H4 (cell line): ENCODE data around the gene FAF1. TPM values are rescaled to one million over a fixed set of nuclear protein-coding genes. Genes with fewer than 3 reads are reported as not detected.

ENCODE experiments used
- DNase-seq: peaks from one replicate; pipeline ENCODE4 v3.0.0-alpha.2; 2015; ENCODE audit warnings: low spot score
- total RNA-seq: library from RNA; depleted of rRNA; stranded (reverse); fragments of >200 nt; shearing (Covaris generic); gene quantifications from 2 replicates; pipeline ENCODE4 v1.2.3, GENCODE V29; 2014

The FAF1 gene
- total RNA-seq, 1 experiment from 2014 or later = 91.9 TPM

DNA sequence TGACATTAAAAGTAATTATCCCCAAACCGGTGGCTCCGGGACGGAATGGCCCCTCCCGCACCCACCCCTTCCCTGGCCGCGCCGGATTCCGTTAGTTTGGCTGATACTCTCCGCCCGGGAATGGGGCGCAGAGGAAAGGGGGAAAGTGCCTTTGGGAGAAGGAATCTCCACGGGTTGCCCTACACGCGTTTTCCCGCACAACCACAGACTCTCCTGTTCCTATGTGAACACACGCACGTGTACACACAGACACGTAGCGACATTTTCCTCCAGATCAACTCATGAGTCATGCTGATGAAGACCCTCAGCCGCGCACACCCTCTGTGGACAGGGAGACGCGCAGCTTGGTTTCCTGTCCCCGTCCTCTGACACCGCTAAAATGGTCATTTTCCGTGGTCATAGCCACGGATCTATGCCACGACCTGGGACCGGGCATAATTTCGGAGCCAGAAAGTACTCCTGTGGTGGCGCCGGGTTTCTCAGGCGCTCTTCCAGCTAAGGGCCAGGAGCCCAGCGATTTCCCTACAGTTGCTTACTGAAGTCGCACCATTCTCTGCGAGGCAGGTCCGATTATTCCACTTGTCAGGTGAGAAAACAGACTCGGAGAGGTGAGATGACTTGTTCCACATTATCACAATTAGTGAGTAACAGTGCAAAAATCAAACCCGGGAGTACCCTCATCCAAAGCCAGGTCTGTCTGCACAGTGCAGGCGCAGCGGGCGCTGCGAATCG is 532.8 kb downstream of the FAF1 start:
- no peak for DNase-seq

DNA sequence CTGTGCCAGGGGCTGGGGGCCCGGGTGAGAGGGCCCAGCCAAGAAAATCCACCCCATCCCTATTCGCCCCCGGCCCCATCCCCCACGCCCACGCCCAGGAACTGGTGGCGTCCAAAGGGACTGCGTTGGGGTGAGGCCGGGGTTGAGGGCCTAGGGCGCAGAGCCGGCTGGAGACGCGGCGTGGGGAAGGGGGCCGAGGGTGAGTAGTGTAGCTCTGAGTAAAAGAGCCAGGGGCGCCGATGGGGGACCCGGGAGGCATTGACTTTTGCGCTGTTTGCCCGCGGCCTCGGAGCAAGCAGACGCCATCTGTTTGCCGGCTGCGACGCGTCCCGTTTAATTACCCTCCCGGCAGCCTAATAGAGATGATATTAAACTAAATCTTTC is 533.4 kb downstream of the FAF1 start:
- DNase-seq = no peak

DNA sequence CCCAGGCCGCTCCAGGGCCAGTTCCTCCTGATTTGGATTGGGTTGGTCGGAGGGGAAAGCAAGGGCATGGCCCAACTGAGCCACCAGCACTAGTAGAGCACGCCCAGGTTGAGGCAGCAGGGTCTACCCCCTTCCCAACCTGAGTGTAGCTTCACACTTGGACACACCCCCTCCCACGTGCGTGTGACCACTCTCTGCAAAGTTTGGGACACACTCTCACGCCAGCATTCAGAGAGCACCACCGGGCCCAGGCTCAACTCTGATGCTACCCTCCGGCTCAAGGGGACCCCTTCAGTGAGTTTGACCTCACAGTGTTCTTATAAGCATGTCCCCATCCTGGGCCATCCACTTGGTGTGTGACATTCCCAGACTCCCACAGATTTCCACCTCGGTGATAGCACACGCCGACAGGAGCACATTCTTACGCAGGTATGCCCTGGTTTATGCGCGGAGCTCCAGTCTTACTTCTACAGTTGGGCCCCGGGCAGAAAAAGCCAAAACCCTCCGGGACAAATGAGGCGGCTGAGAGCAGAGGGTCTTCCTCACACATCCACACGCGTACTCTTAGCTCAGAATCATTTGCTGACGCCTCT is 533.9 kb downstream of the FAF1 start:
- no peak for DNase-seq

DNA sequence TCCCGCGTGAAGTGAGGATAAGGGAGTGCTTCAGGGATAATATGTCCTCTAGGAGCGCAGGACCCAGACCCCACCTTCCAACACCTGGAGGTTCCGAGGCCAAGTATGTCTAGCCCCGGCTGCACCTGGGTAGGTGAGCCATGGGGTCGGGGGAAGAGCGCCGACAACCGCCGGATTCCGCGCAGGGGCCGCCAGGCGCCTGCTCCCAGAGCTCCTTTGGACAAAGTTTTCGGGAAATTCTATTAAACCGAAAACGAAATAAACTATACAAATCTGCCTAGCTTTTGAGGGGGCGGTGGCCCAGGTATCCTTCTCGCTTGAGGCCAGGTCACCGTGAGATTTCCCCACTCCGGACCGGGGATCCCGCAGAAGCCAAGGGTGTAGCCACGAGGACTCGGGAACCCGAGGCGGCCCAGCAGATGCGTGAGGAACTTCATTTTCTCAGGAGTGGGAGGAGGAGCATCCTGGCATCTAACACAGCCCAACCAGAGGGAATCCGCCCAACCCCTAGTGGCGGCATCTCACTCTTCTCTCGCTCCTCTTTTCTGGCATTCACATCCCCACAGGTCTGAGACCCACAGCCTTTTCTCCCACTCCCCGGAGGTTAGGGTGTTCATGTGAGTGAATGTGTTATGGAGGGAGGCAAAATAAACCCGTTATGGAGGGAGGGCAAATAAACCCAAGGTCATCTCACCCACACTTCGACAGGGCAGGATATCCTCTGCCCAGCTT is 534.5 kb downstream of the FAF1 start:
- DNase-seq = no peak

DNA sequence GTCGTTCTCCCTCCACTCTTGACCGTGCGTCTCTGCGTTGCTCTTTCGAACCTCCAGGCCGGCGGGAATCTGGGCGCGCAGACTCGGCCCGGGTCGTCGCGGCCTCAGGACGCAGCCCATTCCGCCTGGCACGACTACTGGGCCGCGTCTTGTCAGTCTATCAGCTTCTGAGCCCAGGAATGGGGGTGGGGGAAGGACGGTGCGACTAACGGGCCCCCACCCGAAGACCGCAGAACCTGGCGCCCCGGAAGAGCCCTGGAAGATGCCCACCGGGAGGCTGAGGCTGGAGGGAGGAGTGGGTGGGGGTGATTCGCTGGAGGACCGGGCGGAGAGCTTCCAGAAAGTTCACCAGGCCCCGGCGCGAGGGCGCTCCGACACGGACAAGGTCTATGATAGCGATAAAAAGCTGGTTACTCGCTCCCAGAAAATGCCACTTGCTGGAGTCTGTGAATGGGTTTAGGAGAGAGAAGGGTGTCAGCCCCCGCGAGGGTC is 535.1 kb downstream of the FAF1 start:
- DNase-seq = no peak

DNA sequence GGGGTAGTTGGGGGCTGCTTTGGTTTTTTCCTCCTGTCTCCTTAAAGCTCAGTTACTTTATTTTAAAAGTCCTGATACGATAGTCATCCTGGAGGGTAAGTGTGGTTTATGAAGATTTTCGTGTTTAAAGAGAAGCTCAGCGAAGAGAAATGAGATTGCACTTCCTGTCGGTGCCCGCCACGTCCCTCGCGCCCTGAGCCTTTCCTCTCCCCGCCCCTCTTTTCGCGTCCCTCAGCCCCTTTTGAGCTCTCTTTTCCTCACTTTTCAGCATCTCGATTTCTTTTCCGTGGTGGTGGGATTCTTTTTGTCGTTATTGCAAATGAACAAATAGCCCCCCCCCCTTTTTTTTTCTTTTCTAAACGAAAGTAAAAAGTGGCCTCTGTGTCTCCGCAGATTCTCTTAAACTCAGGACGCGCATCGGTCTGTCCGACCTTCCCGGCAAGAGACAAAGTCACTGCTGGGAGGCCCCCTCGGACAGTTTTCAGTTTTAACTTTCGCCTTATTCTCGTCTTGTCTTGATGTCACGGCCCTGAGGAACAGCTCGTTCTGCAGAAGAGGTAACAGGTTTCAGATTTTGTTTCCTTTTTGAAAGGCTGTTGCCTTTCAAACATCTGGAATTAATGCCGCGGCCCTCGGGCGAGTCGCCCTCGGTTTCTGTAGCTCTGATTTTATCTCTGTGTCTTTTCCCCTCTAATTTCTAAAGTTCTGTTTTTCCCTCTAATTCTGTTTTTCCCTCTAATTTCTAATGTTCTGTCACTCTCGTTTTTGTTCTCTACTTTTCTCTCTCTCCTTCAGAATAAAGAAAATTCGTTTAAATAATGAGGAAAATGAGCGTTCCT is 535.8 kb downstream of the FAF1 start:
- DNase-seq = peak; percentile 31

DNA sequence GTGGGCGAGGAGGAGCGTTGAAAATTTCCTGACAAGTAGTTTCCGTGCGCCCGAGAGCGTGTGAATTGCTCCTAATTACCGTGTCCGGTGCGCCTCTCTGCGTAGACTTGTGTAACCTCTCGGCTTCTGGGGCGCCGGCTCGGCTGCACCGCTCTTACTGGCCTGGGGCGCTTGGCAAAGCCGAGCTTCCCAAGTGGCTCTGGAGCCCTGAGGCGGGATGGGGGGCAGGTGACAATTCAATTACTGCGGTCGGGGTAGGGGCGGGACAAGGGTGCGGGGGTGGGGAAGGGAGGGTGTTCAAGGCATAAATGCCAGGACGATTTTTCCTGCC is 536.4 kb downstream of the FAF1 start:
- DNase-seq = peak; percentile 65

DNA sequence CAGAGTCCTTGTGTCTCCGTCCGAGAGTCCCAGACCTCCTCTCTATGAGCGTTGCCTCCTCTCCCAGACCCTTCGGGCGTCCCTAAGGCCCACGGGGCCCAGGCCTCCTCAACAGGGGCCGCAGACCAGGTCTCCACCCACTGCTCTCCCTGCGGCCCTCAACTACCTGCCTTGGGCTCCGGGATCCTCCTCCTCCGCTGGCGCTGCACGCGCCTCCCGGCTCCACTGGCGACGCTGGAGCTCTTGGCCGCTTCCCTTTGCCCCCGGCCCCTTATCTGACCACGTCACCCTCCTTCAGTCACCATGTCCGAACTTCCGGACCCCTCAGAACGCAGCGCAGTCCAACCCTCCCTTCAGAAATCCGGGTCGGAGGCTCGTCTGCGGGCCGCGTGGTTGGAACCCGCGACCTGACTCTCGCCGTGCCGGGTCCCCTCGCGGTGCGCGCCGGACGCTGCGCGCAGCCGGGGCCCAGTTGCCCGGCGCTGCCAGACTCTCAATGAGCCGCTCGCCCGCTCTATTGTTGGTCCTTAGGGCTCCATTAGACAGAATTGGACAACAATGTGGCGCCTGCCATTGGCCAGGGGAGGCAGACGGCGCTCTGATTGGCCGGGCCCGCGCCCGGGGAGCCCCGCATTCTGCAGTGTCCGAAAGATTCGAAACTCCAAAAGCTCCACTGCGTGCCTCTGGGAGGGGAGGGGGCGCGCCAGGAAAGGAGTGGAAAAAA is 537.0 kb downstream of the FAF1 start, which contains the start of gene DMRTA2:
DMRTA2 (minus strand) TSS at position 498 of the 724 bp plus-strand sequence. CDS start 1,907 bp downstream, outside the sequence.
- peak; percentile 66 for DNase-seq

DNA sequence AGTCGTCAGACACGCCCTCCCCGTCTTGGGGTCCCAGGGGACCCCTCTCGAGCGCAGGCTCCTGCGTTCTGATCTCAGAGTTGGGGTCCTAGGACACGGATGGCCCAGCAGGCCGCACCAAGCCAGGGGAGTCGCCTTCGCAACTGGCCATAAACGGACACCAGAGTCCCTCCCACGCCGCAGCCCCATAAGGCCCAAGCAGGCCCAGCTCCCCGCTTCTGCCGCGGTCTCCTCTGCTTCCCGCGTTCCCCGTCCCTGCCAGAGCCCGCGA is 537.5 kb downstream of the FAF1 start:
- no peak for DNase-seq

DNA sequence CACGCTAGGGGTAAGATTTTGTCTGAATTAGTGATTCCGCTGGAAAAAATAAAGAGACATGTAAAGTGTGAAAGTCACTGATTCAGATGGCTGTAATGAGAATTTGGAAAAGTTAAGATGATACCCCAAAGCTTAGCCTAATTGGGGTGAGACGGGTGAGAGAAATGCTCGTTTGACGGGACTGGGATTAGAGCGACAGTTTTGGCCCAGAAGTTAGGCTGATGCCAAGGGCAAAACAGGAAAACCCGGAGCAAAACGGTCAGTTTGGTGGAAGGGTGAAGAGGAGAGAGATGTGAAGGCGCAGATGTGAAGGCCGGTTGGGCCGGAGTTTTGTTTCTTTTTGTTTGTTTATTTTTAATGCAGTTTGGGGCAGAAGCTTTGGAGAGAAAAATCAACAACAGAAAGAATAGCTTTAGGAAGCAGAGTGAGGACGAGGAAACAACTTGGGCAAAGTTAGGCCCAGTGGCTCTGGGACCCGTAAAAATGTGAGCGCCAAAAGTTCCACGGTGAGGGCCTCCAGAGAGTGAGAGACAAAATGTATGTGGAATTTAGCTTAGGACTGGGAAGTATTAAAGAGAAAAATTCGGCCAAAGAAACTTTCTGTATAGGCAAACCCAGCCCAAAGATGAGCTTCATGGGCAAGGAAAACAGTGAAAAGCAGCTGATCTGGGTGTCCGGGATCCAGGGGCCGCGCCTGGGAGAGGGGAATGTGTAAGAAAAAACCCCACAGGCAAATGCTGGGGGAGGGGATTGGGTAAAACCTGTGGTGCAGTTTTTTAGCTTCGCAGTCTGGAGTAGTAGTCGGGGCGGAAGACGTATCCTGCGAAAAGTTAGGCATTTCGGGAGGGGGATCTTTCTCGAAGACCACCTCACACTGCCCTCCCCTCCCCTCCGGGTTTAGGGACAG is 538.0 kb downstream of the FAF1 start:
- DNase-seq = no peak

DNA sequence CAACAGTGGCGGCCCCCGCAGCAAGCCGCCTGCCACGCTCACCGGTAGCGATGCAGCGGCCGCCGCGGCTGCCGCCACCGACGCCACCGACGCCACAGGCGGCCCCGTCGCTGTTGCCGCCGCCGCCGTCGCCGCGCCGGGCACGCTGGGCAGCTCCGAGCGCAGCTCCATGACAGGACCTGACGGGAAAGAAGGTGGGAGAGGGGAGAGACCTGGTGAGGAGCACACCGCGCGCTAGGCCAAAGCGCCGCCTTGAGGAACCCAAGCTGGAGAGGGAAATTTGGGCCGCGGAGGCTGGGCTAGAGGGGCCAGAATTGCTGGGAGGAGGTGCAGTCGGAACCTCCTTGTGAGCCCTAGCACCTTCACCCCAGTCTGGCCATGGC is 538.7 kb downstream of the FAF1 start:
- DNase-seq = no peak

DNA sequence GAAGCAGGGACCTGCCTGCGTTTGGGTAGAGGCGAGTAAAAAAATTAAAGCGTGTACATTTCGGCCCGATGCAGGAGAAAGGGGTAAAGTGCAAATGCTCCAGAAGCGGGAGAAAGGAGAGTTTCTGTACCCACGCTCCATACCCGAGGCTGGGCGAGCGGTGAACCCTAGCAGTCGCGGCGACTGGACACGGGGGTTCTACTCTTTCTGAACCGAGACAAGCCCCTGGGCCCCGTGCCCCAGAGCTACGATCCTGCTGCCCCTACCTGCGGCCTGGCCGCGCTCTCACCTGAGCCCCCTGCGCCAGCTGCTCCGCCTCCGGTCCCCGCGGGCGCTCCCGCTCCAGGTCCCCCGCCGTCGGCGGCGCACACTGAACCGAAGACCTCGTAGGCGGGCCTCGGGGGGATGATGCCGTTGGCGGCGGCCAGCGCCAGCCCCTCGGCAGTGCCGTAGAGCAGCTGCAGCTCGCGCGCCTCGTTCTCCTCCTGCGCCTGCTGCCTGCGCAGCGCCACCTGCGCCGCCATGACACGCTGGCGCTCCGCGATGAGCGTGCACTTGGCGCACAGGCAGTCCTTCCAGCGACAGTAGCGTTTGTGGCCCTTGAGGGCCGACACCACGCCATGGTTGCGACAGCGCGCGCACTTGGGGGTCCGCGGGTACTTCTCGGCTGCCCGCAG is 539.2 kb downstream of the FAF1 start:
- DNase-seq = no peak

DNA sequence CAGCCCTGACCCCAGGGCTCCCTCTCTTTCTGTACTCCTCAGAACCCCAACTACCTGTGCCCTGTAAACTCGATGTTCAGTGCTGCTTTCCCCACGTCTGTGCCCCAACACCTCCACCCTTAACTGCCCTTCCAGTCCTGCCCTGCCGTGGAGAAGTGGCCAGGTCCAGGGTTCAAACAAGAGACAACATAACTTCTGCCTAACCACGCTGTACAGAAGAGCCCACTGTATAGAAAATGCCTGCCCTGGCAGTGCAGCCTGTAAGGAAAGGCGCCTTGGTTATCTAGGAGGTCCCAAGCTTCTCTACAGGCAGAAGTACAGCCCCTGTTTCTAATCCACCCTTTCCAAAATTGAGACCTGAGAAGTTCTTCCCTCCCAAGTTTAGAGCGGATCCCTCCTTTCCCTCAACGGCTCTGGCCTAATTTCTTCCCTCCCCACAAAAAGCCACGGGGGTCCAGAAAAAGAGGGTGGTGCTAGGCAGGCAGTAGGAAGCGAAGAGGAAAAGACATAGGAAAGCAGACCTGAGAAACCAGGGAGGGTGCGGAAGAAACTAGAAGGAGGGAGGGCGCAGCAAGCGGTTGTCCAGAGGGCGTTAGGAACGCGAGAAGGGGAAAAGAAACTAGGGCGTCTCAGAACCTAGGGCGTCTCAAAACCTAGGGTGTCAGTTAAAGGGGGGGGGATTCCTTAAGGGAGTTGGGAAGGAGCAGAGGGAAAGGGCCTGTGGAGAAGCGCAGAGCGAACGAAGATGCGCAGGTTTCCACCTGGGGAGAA is 540.0 kb downstream of the FAF1 start:
- no peak for DNase-seq

DNA sequence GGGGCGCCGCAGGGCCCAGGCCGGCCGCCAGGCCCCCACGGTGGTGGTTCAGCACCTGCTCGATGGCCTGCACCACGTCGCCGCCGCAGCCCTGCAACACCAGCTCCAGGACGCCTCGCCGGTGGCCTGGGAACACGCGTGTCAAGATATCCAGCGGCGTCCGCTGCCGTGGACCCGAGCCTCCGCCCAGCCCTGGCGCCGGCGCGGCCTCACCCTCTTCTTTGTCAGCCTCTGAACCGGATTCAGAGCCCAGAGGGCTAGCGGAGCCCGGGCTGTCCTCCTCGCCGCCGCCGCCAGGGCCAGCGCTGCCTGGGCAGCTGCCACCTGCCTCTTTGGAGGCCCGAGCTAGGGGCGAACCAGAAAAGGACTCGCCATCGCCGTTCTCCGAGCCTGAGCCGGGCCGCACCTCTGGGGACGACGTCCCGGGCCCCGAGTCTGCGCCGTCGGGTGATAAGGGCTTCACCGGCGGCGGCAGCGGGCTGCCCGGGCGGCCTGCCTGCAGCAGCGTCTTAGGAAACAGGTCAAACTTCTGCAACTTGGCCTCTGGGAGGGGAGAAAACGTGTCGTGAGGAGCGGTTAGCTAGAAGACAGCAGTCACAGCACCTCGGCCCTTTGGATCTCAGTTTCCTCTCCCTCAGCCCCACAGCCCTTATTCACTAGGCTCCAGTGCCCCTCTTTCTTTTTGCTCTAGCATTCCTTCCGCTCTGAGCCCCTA is 540.7 kb downstream of the FAF1 start:
- DNase-seq = no peak

DNA sequence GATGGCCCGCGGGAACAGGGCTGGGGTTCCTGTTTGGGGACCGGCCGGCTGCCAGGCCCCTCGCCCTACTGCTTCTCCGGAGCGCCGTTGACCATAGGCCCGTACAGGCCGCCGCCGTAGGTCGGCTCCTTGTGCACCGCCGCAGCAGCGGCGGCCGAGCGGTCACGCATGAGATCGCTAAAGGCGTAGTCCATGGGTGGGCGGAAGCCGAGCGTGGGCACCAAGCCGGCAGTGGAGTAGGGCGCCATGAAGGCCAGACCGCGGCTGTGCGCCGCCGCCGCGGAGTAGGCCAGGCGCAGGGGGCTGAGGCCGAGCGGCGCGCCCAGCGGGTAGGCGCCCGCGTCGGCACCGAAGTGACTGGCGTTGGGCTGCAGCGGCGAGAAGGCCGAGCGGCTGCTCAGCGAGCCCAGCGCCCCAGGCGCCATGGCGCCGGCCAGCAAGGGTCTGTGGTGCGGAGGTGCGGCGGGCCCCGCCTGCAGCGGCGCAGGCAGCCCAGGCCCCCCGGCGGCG is 541.4 kb downstream of the FAF1 start:
- no peak for DNase-seq

DNA sequence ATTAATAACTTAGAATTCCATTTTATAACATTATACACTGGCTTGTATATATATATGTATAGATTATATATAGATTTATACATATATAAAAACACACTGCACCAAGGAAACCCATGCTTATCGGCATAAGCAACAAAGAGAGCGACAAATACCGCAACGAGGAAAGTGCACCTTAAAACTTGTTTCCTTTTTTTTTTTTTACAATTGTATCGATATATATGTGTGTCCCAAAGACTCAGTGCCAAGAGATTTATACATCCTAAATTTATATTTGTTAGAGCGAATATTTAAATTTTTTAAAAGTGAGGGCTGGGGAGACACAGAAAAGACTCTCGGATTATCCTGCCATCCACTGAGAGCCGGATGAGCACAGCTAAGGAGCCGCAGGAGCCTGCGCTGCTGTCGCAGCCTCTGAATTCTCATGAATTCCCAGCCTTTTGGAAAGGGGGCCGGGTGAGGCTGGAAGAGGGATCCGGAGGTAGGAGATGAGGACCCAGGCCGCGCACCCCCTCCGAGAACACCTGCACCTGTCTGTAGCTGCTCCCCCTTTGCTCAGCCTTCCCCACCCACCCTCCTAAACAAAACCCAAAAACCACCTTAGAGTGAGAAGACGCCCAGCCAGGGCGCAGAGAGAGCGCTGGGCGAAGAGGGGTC is 542.0 kb downstream of the FAF1 start:
- DNase-seq = no peak

DNA sequence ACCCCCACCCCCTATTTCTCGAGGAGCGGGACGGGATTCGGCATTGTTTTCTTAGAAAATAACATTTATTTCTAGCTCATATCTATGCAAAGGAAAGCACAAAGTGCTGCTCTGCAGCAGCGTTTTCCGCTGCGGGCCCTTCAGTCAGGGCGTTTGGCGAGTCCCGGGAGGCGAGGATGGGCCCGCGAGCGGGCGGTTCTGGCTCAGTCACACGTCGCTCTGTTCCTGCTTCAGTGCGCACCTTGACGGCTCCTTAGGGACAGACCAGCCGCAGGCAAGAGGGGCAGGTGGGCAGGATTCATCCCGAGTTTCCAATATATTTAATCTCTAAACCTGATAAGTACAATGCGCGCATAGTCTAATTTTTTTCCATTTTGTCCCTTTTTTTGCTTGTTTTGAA is 542.6 kb downstream of the FAF1 start:
- DNase-seq = no peak
